Measurements from ENCODE around the gene GYS2. TPM values are rescaled to one million over a fixed set of nuclear protein-coding genes. Genes with fewer than 3 reads are reported as not detected.
"Not testable (repeated sequence)": the region's sequence is repeated elsewhere in the genome, so short reads cannot be mapped to it uniquely, and the experiment has no call there.

The GYS2 gene
- total and polyA plus RNA-seq, 3 experiments from 2014 or later, result not detected

GRCh38 chr12:21602774-21603173 is 1.9 kb downstream of the GYS2 start:
- Mint-ChIP-seq H3K4me1 (no peaks in the 10 kb centered on the region), H3K9me3 (no peaks in the 10 kb centered on the region), H3K36me3 (no peaks in the 10 kb centered on the region), H3K4me3 (no peak overlapping the region), H3K27ac (no peak overlapping the region), H3K27me3 (peaks cover 0 to 2% of the 10 kb centered on the region in 2 donors)
- POLR2A ChIA-PET, result no interaction called here
- Histone ChIP-seq H3K27ac (ENCODE audit: low read depth, low read length) (no peak overlapping the region), H3K4me3 (ENCODE audit: low read length) (no peak overlapping the region), H3K36me3 (ENCODE audit: insufficient read depth, low read length) (no peaks in the 10 kb centered on the region), H3K27me3 (ENCODE audit: insufficient read depth, low read length, poor library complexity, severe bottlenecking) (no peaks in the 10 kb centered on the region), H3K4me1 (ENCODE audit: insufficient read depth, low read length) (no peaks in the 10 kb centered on the region), H3K9me3 (ENCODE audit: low read length) (no peaks in the 10 kb centered on the region)
- CTCF ChIA-PET, result no interaction called here
- no peak for DNase-seq

GRCh38 chr12:21600196-21600595 is 4.5 kb downstream of the GYS2 start:
- Mint-ChIP-seq H3K27ac (no peak overlapping the region), H3K36me3 (no peaks in the 10 kb centered on the region), H3K4me1 (no peaks in the 10 kb centered on the region), H3K9me3 (no peaks in the 10 kb centered on the region), H3K27me3 (peaks cover 0 to 2% of the 10 kb centered on the region in 2 donors), H3K4me3 (no peak overlapping the region)
- Histone ChIP-seq H3K9me3 (ENCODE audit: low read length) (no peaks in the 10 kb centered on the region), H3K4me1 (ENCODE audit: insufficient read depth, low read length) (no peaks in the 10 kb centered on the region), H3K27ac (ENCODE audit: low read depth, low read length) (no peak overlapping the region), H3K27me3 (ENCODE audit: insufficient read depth, low read length, poor library complexity, severe bottlenecking) (no peaks in the 10 kb centered on the region), H3K4me3 (ENCODE audit: low read length) (no peak overlapping the region), H3K36me3 (ENCODE audit: insufficient read depth, low read length) (no peaks in the 10 kb centered on the region)
- no peak for DNase-seq
- ChIA-PET CTCF (no interaction called here), POLR2A (no interaction called here)

GRCh38 chr12:21599143-21599999 is 5.3 kb downstream of the GYS2 start:
- no peak for DNase-seq
- CTCF ChIA-PET, result interaction anchor here (0.8 kb wide), 1 partner anchor 91 kb away, joined by 3 read pairs; no protein-coding TSS in a partner anchor
- H3K4me3 ChIP-seq (ENCODE audit: low read length), result no peak overlapping the region
- H3K4me3 Mint-ChIP-seq, result no peak overlapping the region
- H3K36me3 Mint-ChIP-seq, result no peaks in the 10 kb centered on the region
- H3K27ac ChIP-seq (ENCODE audit: low read depth, low read length), result no peak overlapping the region
- no peaks in the 10 kb centered on the region for H3K9me3 ChIP-seq (ENCODE audit: low read length)
- H3K4me1 ChIP-seq (ENCODE audit: insufficient read depth, low read length), result no peaks in the 10 kb centered on the region
- no peaks in the 10 kb centered on the region for H3K36me3 ChIP-seq (ENCODE audit: insufficient read depth, low read length)
- H3K27me3 ChIP-seq (ENCODE audit: insufficient read depth, low read length, poor library complexity, severe bottlenecking), result no peaks in the 10 kb centered on the region
- no peak overlapping the region for H3K27ac Mint-ChIP-seq
- POLR2A ChIA-PET, result no interaction called here
- H3K27me3 Mint-ChIP-seq, result peaks cover 0 to 2% of the 10 kb centered on the region in 2 donors
- H3K9me3 Mint-ChIP-seq, result no peaks in the 10 kb centered on the region
- H3K4me1 Mint-ChIP-seq, result no peaks in the 10 kb centered on the region

GRCh38 chr12:21598651-21599050 is 6.0 kb downstream of the GYS2 start:
- Mint-ChIP-seq H3K9me3 (no peaks in the 10 kb centered on the region), H3K36me3 (no peaks in the 10 kb centered on the region), H3K4me1 (no peaks in the 10 kb centered on the region), H3K4me3 (no peak overlapping the region), H3K27ac (no peak overlapping the region), H3K27me3 (peaks cover 0 to 2% of the 10 kb centered on the region in 2 donors)
- DNase-seq, result no peak
- Histone ChIP-seq H3K27ac (ENCODE audit: low read depth, low read length) (no peak overlapping the region), H3K9me3 (ENCODE audit: low read length) (no peaks in the 10 kb centered on the region), H3K4me1 (ENCODE audit: insufficient read depth, low read length) (no peaks in the 10 kb centered on the region), H3K27me3 (ENCODE audit: insufficient read depth, low read length, poor library complexity, severe bottlenecking) (no peaks in the 10 kb centered on the region), H3K4me3 (ENCODE audit: low read length) (no peak overlapping the region), H3K36me3 (ENCODE audit: insufficient read depth, low read length) (no peaks in the 10 kb centered on the region)
- ChIA-PET CTCF (no interaction called here), POLR2A (no interaction called here)

GRCh38 chr12:21595356-21595755 is 9.3 kb downstream of the GYS2 start:
- H3K4me3 Mint-ChIP-seq; H3K4me1 Mint-ChIP-seq; H3K4me3 ChIP-seq (ENCODE audit: low read length); H3K4me1 ChIP-seq (ENCODE audit: insufficient read depth, low read length); H3K27ac Mint-ChIP-seq; DNase-seq; CTCF ChIA-PET; H3K36me3 ChIP-seq (ENCODE audit: insufficient read depth, low read length); H3K27ac ChIP-seq (ENCODE audit: low read depth, low read length); POLR2A ChIA-PET; H3K27me3 ChIP-seq (ENCODE audit: insufficient read depth, low read length, poor library complexity, severe bottlenecking); H3K27me3 Mint-ChIP-seq; H3K9me3 ChIP-seq (ENCODE audit: low read length): not testable (repeated sequence)
- Mint-ChIP-seq H3K9me3 (peaks cover 4 to 23% (median 19%) of the 10 kb centered on the region in 5 donors), H3K36me3 (peaks cover 0 to 22% (median 0%) of the 10 kb centered on the region in 3 donors)

- Histone ChIP-seq H3K27me3 (ENCODE audit: insufficient read depth, low read length, poor library complexity, severe bottlenecking) (no peaks in the 10 kb centered on the region), H3K4me3 (ENCODE audit: low read length) (no peak overlapping the region), H3K9me3 (ENCODE audit: low read length) (no peaks in the 10 kb centered on the region), H3K36me3 (ENCODE audit: insufficient read depth, low read length) (no peaks in the 10 kb centered on the region), H3K27ac (ENCODE audit: low read depth, low read length) (no peak overlapping the region), H3K4me1 (ENCODE audit: insufficient read depth, low read length) (no peaks in the 10 kb centered on the region)
- peaks cover 0 to 20% (median 2%) of the 10 kb centered on the region in 3 donors for H3K36me3 Mint-ChIP-seq
- H3K4me3 Mint-ChIP-seq, result no peak overlapping the region
- no peaks in the 10 kb centered on the region for H3K4me1 Mint-ChIP-seq
- peaks cover 0 to 4% (median 3%) of the 10 kb centered on the region in 5 donors for H3K9me3 Mint-ChIP-seq
- H3K27me3 Mint-ChIP-seq, result peaks cover 9 to 25% of the 10 kb centered on the region in 2 donors
- H3K27ac Mint-ChIP-seq, result no peak overlapping the region
- ChIA-PET POLR2A (no interaction called here), CTCF (no interaction called here)
- DNase-seq, result no peak
Observed at GRCh38 chr12:21585485-21585884, 19.2 kb downstream of the GYS2 start.

- H3K27ac ChIP-seq (ENCODE audit: low read depth, low read length); H3K27me3 ChIP-seq (ENCODE audit: insufficient read depth, low read length, poor library complexity, severe bottlenecking); H3K27ac Mint-ChIP-seq; H3K36me3 ChIP-seq (ENCODE audit: insufficient read depth, low read length); H3K4me3 ChIP-seq (ENCODE audit: low read length); POLR2A ChIA-PET; H3K4me3 Mint-ChIP-seq; H3K4me1 ChIP-seq (ENCODE audit: insufficient read depth, low read length); H3K4me1 Mint-ChIP-seq; DNase-seq; CTCF ChIA-PET; H3K9me3 Mint-ChIP-seq; H3K9me3 ChIP-seq (ENCODE audit: low read length): not testable (repeated sequence)
- H3K36me3 Mint-ChIP-seq, result peaks cover 0 to 17% (median 3%) of the 10 kb centered on the region in 3 donors
- peaks cover 9 to 33% of the 10 kb centered on the region in 2 donors for H3K27me3 Mint-ChIP-seq
Observed at GRCh38 chr12:21584403-21585182, 20.1 kb downstream of the GYS2 start.

GRCh38 chr12:21583587-21583986 is 21.1 kb downstream of the GYS2 start:
- POLR2A ChIA-PET, result no interaction called here
- H3K27ac Mint-ChIP-seq, result no peak overlapping the region

More at GRCh38 chr12:21583587-21583986, 21.1 kb downstream of the GYS2 start:
- no peak for DNase-seq
- Mint-ChIP-seq H3K4me1 (no peaks in the 10 kb centered on the region), H3K9me3 (peaks cover 0 to 2% (median 0%) of the 10 kb centered on the region in 5 donors), H3K36me3 (peaks cover 0 to 13% (median 4%) of the 10 kb centered on the region in 3 donors), H3K4me3 (no peak overlapping the region), H3K27me3 (peaks cover 9 to 34% of the 10 kb centered on the region in 2 donors)
- H3K36me3 ChIP-seq (ENCODE audit: insufficient read depth, low read length), result no peaks in the 10 kb centered on the region
- CTCF ChIA-PET, result no interaction called here
- no peaks in the 10 kb centered on the region for H3K4me1 ChIP-seq (ENCODE audit: insufficient read depth, low read length)
- no peak overlapping the region for H3K27ac ChIP-seq (ENCODE audit: low read depth, low read length)
- H3K9me3 ChIP-seq (ENCODE audit: low read length), result no peaks in the 10 kb centered on the region
- H3K27me3 ChIP-seq (ENCODE audit: insufficient read depth, low read length, poor library complexity, severe bottlenecking), result no peaks in the 10 kb centered on the region
- no peak overlapping the region for H3K4me3 ChIP-seq (ENCODE audit: low read length)
